HG03432 (cell line): ENCODE measurements around the gene TEKT5.

Experiments
- ATAC-seq: cut with Tn5 transposase; IDR thresholded peaks from one replicate; pipeline ENCODE4 v1.9.1; 2021; ENCODE audit warnings: mild to moderate bottlenecking, moderate library complexity; ENCODE audit not compliant: unreplicated experiment

Gene TEKT5

GRCh38 chr16:10613785-10614485 lies 80.8 kb downstream of the TEKT5 start:
- peak; percentile 44 for ATAC-seq

GRCh38 chr16:10612649-10613179 lies 82.0 kb downstream of the TEKT5 start:
- no peak for ATAC-seq

GRCh38 chr16:10611825-10612342 lies 82.8 kb downstream of the TEKT5 start:
- ATAC-seq: no peak

- ATAC-seq: no peak
Observed at GRCh38 chr16:10610499-10611184, 84.1 kb downstream of the TEKT5 start.

GRCh38 chr16:10609402-10609774 lies 85.3 kb downstream of the TEKT5 start:
- no peak for ATAC-seq

GRCh38 chr16:10608687-10609401 lies 85.9 kb downstream of the TEKT5 start:
- ATAC-seq: no peak

- no peak for ATAC-seq
Observed at GRCh38 chr16:10607157-10607556, 87.6 kb downstream of the TEKT5 start.

- no peak for ATAC-seq
Observed at GRCh38 chr16:10606607-10607006, 88.1 kb downstream of the TEKT5 start.

GRCh38 chr16:10605636-10606035 lies 89.1 kb downstream of the TEKT5 start:
- no peak for ATAC-seq

- peak; percentile 14 for ATAC-seq
Observed at GRCh38 chr16:10601444-10602408, 93.0 kb downstream of the TEKT5 start.

- ATAC-seq: peak; percentile 61
Observed at GRCh38 chr16:10600782-10601443, 93.8 kb downstream of the TEKT5 start.

- ATAC-seq: no peak
Observed at GRCh38 chr16:10599626-10600025, 95.1 kb downstream of the TEKT5 start.

- no peak for ATAC-seq
Observed at GRCh38 chr16:10598157-10598556, 96.6 kb downstream of the TEKT5 start.

- no peak for ATAC-seq
Observed at GRCh38 chr16:10597187-10597601, 97.5 kb downstream of the TEKT5 start.

- no peak for ATAC-seq
Observed at GRCh38 chr16:10594312-10594950, 100.3 kb downstream of the TEKT5 start.

GRCh38 chr16:10592611-10593010 lies 102.1 kb downstream of the TEKT5 start:
- ATAC-seq: no peak

GRCh38 chr16:10590342-10590741 lies 104.4 kb downstream of the TEKT5 start:
- no peak for ATAC-seq

- no peak for ATAC-seq
Observed at GRCh38 chr16:10589109-10589508, 105.6 kb downstream of the TEKT5 start.

- ATAC-seq: no peak
Observed at GRCh38 chr16:10587622-10588021, 107.1 kb downstream of the TEKT5 start.
